OCI-LY3 (cell line): ENCODE data around the gene MICALL2.

ENCODE experiments used
- H2AFZ ChIP-seq: fragments of 200-600, 300-600 bp; shearing (Covaris generic); 2 replicates; pipeline ENCODE4 v1.6.0; 2014; ENCODE audit warnings: antibody characterized with exemption, low read depth, low read length
- H3K27ac ChIP-seq: fragments of 200-600, 300-600 bp; sonication (generic); 2 replicates; pipeline ENCODE4 v1.5.1; 2014; ENCODE audit warnings: mild to moderate bottlenecking, low read length, moderate library complexity, mixed read lengths
- H3K27me3 ChIP-seq: fragments of 200-600, 300-600 bp; sonication (generic); 2 replicates; pipeline ENCODE4 v1.6.1; 2014; ENCODE audit warnings: low read depth, low read length, mixed read lengths
- H3K36me3 ChIP-seq: fragments of 200-600, 300-600 bp; sonication (generic); replicated peaks from 2 replicates; pipeline ENCODE3; 2014; ENCODE audit warnings: low read depth, low read length, mixed read lengths
- H3K4me1 ChIP-seq: fragments of 300-600, 200-600 bp; sonication (generic); 2 replicates; pipeline ENCODE4 v1.6.1; 2014; ENCODE audit warnings: low read length, mixed read lengths
- H3K4me2 ChIP-seq: fragments of 200-600, 300-600 bp; sonication (generic); 2 replicates; pipeline ENCODE4 v1.6.1; 2014; ENCODE audit warnings: low read length, mixed read lengths
- H3K4me3 ChIP-seq: fragments of 300-600, 200-600 bp; sonication (generic); 2 replicates; pipeline ENCODE4 v1.5.1; 2014; ENCODE audit warnings: antibody characterized with exemption, mild to moderate bottlenecking, low read length, moderate library complexity
- H3K79me2 ChIP-seq: fragments of 300-600, 200-600 bp; shearing (Covaris generic); 2 replicates; pipeline ENCODE4 v1.6.1; 2014; ENCODE audit warnings: mild to moderate bottlenecking, low read length, mixed read lengths
- H3K9ac ChIP-seq: fragments of 300-600, 200-600 bp; shearing (Covaris generic); 2 replicates; pipeline ENCODE4 v1.6.0; 2014; ENCODE audit warnings: mild to moderate bottlenecking, low read length, moderate library complexity
- H3K9me3 ChIP-seq: fragments of 200-600, 300-600 bp; shearing (Covaris generic); 2 replicates; pipeline ENCODE4 v1.6.1; 2014; ENCODE audit warnings: low read length, mixed read lengths; ENCODE audit not compliant: insufficient read depth
- H4K20me1 ChIP-seq: fragments of 200-600, 300-600 bp; sonication (generic); 2 replicates; pipeline ENCODE4 v1.6.1; 2016; ENCODE audit warnings: low read length, mixed read lengths; ENCODE audit not compliant: insufficient read depth
- EZH2phosphoT487 ChIP-seq: fragments of 200-600 bp; shearing (Covaris generic); IDR thresholded peaks from 2 replicates; pipeline ENCODE4 v1.6.1; 2018; ENCODE audit warnings: antibody characterized with exemption, mixed run types, low read depth
- TF ChIP-seq, protein P1 (sequence below): fragments of 200-600, 300-600 bp; sonication (generic); IDR thresholded peaks from 2 replicates; pipeline ENCODE4 v1.5.1; 2014; ENCODE audit warnings: antibody characterized with exemption, low read length, low read depth

MICALL2 gene

DNA sequence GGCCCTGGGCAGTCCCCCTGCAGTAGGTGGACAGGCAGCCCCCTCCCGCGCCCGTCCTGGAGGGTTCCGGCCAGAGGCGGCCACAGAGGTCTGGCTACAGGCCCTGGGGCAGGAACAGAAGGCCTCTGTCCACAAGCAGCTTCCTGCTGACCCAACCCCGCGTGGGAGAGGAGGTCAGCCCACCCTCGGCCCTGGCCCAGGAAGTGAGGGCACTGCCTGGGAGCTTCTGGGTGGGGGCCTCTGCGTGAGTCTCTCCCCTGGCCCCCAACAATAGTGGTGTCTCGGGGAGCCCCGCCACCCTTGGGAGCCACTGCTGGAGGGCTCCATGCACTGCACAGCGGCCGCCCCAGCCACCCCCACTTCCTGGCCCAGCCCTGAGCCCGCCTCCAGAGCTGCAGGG is 4.7 kb downstream of the MICALL2 start:
- Histone ChIP-seq H3K4me1 (no peaks in the 10 kb centered on the region), H3K36me3 (no peaks in the 10 kb centered on the region), H3K9ac (no peak overlapping the region), H3K4me2 (no peak overlapping the region), H2AFZ (no peak overlapping the region), H4K20me1 (no peaks in the 10 kb centered on the region), H3K27ac (no peak overlapping the region), H3K9me3 (no peaks in the 10 kb centered on the region), H3K4me3 (no peak overlapping the region), H3K27me3 (no peaks in the 10 kb centered on the region), H3K79me2 (no peaks in the 10 kb centered on the region)
- no peak for TF ChIP-seq EZH2phosphoT487
- TF ChIP-seq, protein P1, sequence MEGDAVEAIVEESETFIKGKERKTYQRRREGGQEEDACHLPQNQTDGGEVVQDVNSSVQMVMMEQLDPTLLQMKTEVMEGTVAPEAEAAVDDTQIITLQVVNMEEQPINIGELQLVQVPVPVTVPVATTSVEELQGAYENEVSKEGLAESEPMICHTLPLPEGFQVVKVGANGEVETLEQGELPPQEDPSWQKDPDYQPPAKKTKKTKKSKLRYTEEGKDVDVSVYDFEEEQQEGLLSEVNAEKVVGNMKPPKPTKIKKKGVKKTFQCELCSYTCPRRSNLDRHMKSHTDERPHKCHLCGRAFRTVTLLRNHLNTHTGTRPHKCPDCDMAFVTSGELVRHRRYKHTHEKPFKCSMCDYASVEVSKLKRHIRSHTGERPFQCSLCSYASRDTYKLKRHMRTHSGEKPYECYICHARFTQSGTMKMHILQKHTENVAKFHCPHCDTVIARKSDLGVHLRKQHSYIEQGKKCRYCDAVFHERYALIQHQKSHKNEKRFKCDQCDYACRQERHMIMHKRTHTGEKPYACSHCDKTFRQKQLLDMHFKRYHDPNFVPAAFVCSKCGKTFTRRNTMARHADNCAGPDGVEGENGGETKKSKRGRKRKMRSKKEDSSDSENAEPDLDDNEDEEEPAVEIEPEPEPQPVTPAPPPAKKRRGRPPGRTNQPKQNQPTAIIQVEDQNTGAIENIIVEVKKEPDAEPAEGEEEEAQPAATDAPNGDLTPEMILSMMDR = no peak

DNA sequence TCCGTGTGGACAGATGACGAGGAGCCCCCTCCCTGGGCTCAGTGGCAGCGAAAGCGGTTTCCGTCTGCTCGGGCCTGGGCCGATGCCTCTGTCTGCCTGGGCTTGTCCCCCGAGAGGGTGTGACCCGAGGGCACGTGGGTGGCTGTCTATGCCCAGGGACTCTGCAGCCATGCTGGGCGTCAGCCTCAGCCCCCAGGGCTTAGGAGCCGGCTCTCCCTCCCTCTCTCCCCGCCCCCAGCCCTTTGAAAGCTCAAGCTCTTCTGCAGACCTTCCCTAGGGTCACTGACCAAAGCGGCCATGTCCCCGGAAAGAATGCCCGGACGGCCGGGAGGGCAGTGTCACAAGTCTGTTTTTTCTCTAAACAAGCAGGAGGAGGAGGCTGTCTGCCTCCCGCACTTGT is 7.1 kb downstream of the MICALL2 start:
- H3K4me3 ChIP-seq = no peak overlapping the region
- H3K4me1 ChIP-seq = no peaks in the 10 kb centered on the region
- H3K9ac ChIP-seq = no peak overlapping the region
- no peak overlapping the region for H3K27ac ChIP-seq
- no peaks in the 10 kb centered on the region for H4K20me1 ChIP-seq
- H2AFZ ChIP-seq = no peak overlapping the region
- no peak overlapping the region for H3K4me2 ChIP-seq
- H3K36me3 ChIP-seq = no peaks in the 10 kb centered on the region
- no peaks in the 10 kb centered on the region for H3K9me3 ChIP-seq
- no peaks in the 10 kb centered on the region for H3K79me2 ChIP-seq
- TF ChIP-seq EZH2phosphoT487 = no peak
- TF ChIP-seq, protein P1 = no peak
- H3K27me3 ChIP-seq = no peaks in the 10 kb centered on the region

DNA sequence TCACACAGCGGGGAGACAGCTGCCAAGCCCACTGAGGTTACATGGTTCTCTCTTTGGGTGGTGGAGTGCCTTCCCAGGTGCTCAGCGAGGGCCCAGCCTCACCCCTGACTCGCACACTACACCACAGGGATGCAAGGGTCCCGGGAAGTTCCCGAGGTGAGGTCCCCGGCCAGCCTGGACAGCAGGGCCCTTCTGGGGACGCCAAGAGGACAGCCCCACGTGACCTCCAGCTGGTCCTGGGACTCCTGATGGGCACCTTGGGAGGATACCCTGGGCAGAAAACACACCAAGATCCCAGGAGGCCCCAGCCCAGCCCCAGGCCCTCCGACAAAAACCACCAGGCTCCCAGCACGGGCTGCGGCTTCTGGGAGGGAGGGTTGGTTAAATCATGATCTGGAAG is 8.3 kb downstream of the MICALL2 start:
- Histone ChIP-seq H3K4me1 (no peaks in the 10 kb centered on the region), H3K27me3 (no peaks in the 10 kb centered on the region), H2AFZ (no peak overlapping the region), H3K4me3 (no peak overlapping the region), H3K36me3 (no peaks in the 10 kb centered on the region), H4K20me1 (no peaks in the 10 kb centered on the region), H3K9ac (no peak overlapping the region), H3K79me2 (no peaks in the 10 kb centered on the region), H3K27ac (no peak overlapping the region), H3K4me2 (no peak overlapping the region), H3K9me3 (no peaks in the 10 kb centered on the region)
- no peak for TF ChIP-seq EZH2phosphoT487
- TF ChIP-seq, protein P1 = no peak

DNA sequence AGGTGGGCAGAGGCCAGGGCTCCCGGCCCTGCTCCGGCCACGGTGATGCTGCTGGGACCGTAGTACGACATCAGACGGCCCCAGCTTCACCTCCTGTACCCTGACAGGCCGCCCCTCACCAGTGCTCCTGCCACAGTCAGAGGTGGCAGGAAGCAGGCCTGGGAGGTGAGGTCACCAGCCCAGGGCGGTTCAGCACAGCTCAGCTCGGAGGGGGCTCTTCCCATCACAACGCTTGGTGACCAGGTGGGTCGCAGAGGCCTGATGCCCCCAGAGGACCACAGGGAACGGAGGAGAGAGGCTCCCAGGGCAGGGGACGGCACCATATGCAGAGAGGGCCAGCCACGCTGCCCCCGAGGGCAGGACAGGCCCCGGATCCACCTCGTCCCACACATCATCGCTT is 8.8 kb downstream of the MICALL2 start:
- no peak overlapping the region for H3K4me3 ChIP-seq
- no peaks in the 10 kb centered on the region for H3K27me3 ChIP-seq
- TF ChIP-seq, protein P1 = no peak
- no peak for TF ChIP-seq EZH2phosphoT487
- H4K20me1 ChIP-seq = no peaks in the 10 kb centered on the region
- no peaks in the 10 kb centered on the region for H3K79me2 ChIP-seq
- H3K4me2 ChIP-seq = no peak overlapping the region
- H3K9me3 ChIP-seq = no peaks in the 10 kb centered on the region
- H3K27ac ChIP-seq = no peak overlapping the region
- H3K36me3 ChIP-seq = no peaks in the 10 kb centered on the region
- H2AFZ ChIP-seq = no peak overlapping the region
- H3K4me1 ChIP-seq = no peaks in the 10 kb centered on the region
- H3K9ac ChIP-seq = no peak overlapping the region
